Effector memory CD4-positive, alpha-beta T cell (primary cell): ENCODE measurements around the gene ETS1.

ENCODE experiments used
- DNase-seq, 3 donors: peaks; one replicate each; pipeline ENCODE4 v3.0.0-alpha.2; 2020
- H3K27ac ChIP-seq: 2 replicates; pipeline ENCODE4 v1.7.0; 2013; ENCODE audit warnings: mild to moderate bottlenecking, low read length, moderate library complexity; ENCODE audit not compliant: insufficient read depth, poor library complexity, severe bottlenecking
- H3K27me3 ChIP-seq: replicated peaks from 2 replicates; pipeline ENCODE4 v1.7.0; 2013; ENCODE audit warnings: mild to moderate bottlenecking, low read length; ENCODE audit not compliant: insufficient read depth, control insufficient read depth, poor library complexity, severe bottlenecking
- H3K36me3 ChIP-seq: 2 replicates; pipeline ENCODE4 v1.7.0; 2013; ENCODE audit warnings: mild to moderate bottlenecking, low read length, moderate library complexity; ENCODE audit not compliant: control insufficient read depth, insufficient read depth
- H3K4me1 ChIP-seq: 2 replicates; pipeline ENCODE4 v1.7.0; 2013; ENCODE audit warnings: low read length, mild to moderate bottlenecking; ENCODE audit not compliant: control insufficient read depth, insufficient read depth, poor library complexity, severe bottlenecking
- H3K4me3 ChIP-seq: 2 replicates; pipeline ENCODE4 v1.7.0; 2013; ENCODE audit warnings: low read length, low read depth, mild to moderate bottlenecking; ENCODE audit not compliant: insufficient read depth, poor library complexity, severe bottlenecking
- H3K9me3 ChIP-seq: 2 replicates; pipeline ENCODE4 v1.7.0; 2013; ENCODE audit warnings: mild to moderate bottlenecking, low read length, moderate library complexity; ENCODE audit not compliant: control insufficient read depth

ETS1 gene

DNA sequence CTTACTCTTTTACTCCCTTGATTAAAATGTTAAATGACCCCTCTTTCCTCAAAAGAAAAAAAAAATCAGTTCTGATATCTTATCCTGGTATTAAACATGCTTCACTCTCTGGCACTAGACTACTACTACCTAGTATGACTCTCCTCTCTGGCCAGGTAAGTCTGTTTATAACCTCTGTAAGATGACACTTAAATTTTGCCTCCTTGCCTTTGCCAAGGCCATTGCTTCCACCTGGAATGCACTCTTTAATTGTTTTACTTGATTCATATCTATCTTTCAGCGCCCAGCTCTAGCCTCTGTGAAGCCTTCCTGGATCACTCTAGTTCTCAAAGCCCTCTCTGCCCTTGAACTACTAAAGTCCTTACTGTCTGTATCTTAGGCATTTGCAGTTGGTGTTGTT lies 170.4 kb downstream of the ETS1 start:
- peaks cover 4% of the 10 kb centered on the region for H3K4me1 ChIP-seq
- H3K27me3 ChIP-seq = no peaks in the 10 kb centered on the region
- no peaks in the 10 kb centered on the region for H3K9me3 ChIP-seq
- no peak overlapping the region for H3K4me3 ChIP-seq
- no peaks in the 10 kb centered on the region for H3K36me3 ChIP-seq
- no peak overlapping the region for H3K27ac ChIP-seq
- DNase-seq = no peak

- Histone ChIP-seq H3K9me3 (no peaks in the 10 kb centered on the region), H3K27me3 (no peaks in the 10 kb centered on the region), H3K4me3 (no peak overlapping the region), H3K36me3 (no peaks in the 10 kb centered on the region), H3K4me1 (no peaks in the 10 kb centered on the region), H3K27ac (no peak overlapping the region)
- no peak for DNase-seq
Measured at GRCh38 chr11:128415539-128415938, 171.8 kb downstream of the ETS1 start.

GRCh38 chr11:128412847-128413791 lies 174.2 kb downstream of the ETS1 start:
- no peak for DNase-seq
- no peaks in the 10 kb centered on the region for H3K4me1 ChIP-seq
- H3K36me3 ChIP-seq = no peaks in the 10 kb centered on the region
- no peaks in the 10 kb centered on the region for H3K9me3 ChIP-seq
- H3K27ac ChIP-seq = no peak overlapping the region
- H3K27me3 ChIP-seq = no peaks in the 10 kb centered on the region
- H3K4me3 ChIP-seq = no peak overlapping the region

DNA sequence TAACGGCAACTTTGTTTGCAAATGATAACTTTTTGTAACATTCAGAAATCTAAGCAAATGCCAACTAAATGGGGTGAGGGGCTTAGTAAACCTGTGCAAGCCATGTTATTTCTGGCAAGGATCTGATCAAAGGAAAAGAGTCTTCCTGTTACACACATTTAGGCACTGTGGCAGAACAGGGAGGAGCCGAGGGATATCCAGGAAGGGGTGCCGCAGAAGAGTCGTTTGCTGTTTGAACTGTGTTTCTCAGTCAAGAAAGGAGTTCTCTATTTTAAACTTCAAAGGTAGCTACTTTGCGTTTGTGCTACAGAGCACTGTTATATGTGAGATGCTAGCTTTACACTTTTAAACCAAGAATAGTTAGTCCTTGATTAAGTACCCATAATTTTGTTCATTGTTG lies 175.5 kb downstream of the ETS1 start:
- Histone ChIP-seq H3K4me3 (no peak overlapping the region), H3K9me3 (no peaks in the 10 kb centered on the region), H3K36me3 (no peaks in the 10 kb centered on the region), H3K27ac (no peak overlapping the region), H3K4me1 (no peaks in the 10 kb centered on the region), H3K27me3 (no peaks in the 10 kb centered on the region)
- no peak for DNase-seq

- H3K36me3 ChIP-seq = no peaks in the 10 kb centered on the region
- H3K27ac ChIP-seq = no peak overlapping the region
- no peaks in the 10 kb centered on the region for H3K4me1 ChIP-seq
- H3K4me3 ChIP-seq = no peak overlapping the region
- no peaks in the 10 kb centered on the region for H3K9me3 ChIP-seq
- H3K27me3 ChIP-seq = no peaks in the 10 kb centered on the region
- no peak for DNase-seq
Measured at GRCh38 chr11:128411150-128411549, 176.2 kb downstream of the ETS1 start.

GRCh38 chr11:128409476-128409875 lies 177.9 kb downstream of the ETS1 start:
- Histone ChIP-seq H3K27ac (no peak overlapping the region), H3K4me1 (no peaks in the 10 kb centered on the region), H3K36me3 (no peaks in the 10 kb centered on the region), H3K4me3 (no peak overlapping the region), H3K9me3 (no peaks in the 10 kb centered on the region), H3K27me3 (no peaks in the 10 kb centered on the region)
- no peak for DNase-seq
